ENCODE results near the gene KLF5. TPM values are rescaled to one million over a fixed set of nuclear protein-coding genes. Genes with fewer than 3 reads are reported as not detected.

Gene KLF5
- total RNA-seq, 1 experiment from 2014 or later = 59.2 TPM

DNA sequence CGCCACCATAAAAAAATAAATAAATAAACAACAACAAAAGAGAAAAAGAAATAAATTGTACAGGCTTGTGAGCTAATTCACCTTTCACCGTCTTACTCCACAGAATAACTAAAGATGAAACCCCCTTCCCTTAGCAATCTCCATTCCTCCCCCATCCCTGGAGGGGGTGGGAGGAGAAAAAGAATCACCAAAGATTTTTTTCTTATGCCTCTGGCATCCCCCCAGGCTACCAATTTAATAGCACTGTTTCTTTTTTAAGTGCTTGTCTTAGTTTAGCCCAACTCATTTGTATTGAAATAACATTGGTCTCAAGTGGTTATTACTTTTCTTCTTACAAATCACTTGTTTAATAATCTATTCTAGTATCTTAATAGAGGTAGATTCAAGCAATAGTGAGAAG lies 23.9 kb upstream of the KLF5 start:
- no TSS peak for BruUV-seq (replicated peaks)
- RAD21 ChIA-PET (ENCODE audit: low non-redundant PET in 1 of 2, low total read pairs in 2 of 2, uncharacterized antibody in 2 of 2, unreplicated experiment in 2 of 2) = no interaction called here

More for the DNA sequence above, 23.9 kb upstream of the KLF5 start:
- Histone ChIP-seq H2AFZ (ENCODE audit: low read depth, low read length, poor library complexity, severe bottlenecking) (no peak overlapping the region), H3K4me1 (ENCODE audit: control insufficient read depth in 1 of 2, insufficient read depth in 2 of 2, low read length in 2 of 2) (peaks cover 0 to 7% of the 10 kb centered on the region in 2 experiments; a peak in 3 of 4 replicates), H3K27me3 (ENCODE audit: insufficient read depth, low read length) (no peaks in the 10 kb centered on the region), H3K4me3 (replicated peaks in 1 of 2; ENCODE audit: low read depth in 1 of 2, low read length in 2 of 2) (no peak overlapping the region), H3K9me2 (ENCODE audit: insufficient read depth) (no peaks in the 10 kb centered on the region), H3K27ac (ENCODE audit: low read depth, low read length) (no peak overlapping the region), H4K20me1 (ENCODE audit: insufficient read depth) (no peaks in the 10 kb centered on the region), H3K36me3 (ENCODE audit: control insufficient read depth in 1 of 2, insufficient read depth in 2 of 2, low read length in 2 of 2) (no peaks in the 10 kb centered on the region), H3K4me2 (ENCODE audit: low read length) (no peak overlapping the region), H3K9me3 (ENCODE audit: control insufficient read depth in 1 of 2, insufficient read depth in 1 of 2, low read depth in 1 of 2, low read length in 2 of 2) (no peaks in the 10 kb centered on the region), H3K79me2 (ENCODE audit: insufficient read depth, low read length) (no peaks in the 10 kb centered on the region), H3K9ac (ENCODE audit: low read length) (no peak overlapping the region)
- CTCF ChIA-PET = interaction anchor here (0.9 kb wide), 1 partner anchor 195 kb away, joined by 3 read pairs; no protein-coding TSS in a partner anchor
- no peak for TF ChIP-seq SRF (IDR thresholded peaks at IDR 0.05; ENCODE audit: low read depth)
- TF ChIP-seq CBX3 (IDR thresholded peaks at IDR 0.05; ENCODE audit: low read depth) = no peak
- TF ChIP-seq, protein P1, sequence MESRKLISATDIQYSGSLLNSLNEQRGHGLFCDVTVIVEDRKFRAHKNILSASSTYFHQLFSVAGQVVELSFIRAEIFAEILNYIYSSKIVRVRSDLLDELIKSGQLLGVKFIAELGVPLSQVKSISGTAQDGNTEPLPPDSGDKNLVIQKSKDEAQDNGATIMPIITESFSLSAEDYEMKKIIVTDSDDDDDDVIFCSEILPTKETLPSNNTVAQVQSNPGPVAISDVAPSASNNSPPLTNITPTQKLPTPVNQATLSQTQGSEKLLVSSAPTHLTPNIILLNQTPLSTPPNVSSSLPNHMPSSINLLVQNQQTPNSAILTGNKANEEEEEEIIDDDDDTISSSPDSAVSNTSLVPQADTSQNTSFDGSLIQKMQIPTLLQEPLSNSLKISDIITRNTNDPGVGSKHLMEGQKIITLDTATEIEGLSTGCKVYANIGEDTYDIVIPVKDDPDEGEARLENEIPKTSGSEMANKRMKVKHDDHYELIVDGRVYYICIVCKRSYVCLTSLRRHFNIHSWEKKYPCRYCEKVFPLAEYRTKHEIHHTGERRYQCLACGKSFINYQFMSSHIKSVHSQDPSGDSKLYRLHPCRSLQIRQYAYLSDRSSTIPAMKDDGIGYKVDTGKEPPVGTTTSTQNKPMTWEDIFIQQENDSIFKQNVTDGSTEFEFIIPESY (IDR thresholded peaks at IDR 0.05; ENCODE audit: extremely low read depth, insufficient replicate concordance, low read length) = no peak
- no peak for TF ChIP-seq RAD21 (IDR thresholded peaks at IDR 0.05; ENCODE audit: low read depth)
- TF ChIP-seq, protein P2, sequence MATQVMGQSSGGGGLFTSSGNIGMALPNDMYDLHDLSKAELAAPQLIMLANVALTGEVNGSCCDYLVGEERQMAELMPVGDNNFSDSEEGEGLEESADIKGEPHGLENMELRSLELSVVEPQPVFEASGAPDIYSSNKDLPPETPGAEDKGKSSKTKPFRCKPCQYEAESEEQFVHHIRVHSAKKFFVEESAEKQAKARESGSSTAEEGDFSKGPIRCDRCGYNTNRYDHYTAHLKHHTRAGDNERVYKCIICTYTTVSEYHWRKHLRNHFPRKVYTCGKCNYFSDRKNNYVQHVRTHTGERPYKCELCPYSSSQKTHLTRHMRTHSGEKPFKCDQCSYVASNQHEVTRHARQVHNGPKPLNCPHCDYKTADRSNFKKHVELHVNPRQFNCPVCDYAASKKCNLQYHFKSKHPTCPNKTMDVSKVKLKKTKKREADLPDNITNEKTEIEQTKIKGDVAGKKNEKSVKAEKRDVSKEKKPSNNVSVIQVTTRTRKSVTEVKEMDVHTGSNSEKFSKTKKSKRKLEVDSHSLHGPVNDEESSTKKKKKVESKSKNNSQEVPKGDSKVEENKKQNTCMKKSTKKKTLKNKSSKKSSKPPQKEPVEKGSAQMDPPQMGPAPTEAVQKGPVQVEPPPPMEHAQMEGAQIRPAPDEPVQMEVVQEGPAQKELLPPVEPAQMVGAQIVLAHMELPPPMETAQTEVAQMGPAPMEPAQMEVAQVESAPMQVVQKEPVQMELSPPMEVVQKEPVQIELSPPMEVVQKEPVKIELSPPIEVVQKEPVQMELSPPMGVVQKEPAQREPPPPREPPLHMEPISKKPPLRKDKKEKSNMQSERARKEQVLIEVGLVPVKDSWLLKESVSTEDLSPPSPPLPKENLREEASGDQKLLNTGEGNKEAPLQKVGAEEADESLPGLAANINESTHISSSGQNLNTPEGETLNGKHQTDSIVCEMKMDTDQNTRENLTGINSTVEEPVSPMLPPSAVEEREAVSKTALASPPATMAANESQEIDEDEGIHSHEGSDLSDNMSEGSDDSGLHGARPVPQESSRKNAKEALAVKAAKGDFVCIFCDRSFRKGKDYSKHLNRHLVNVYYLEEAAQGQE (IDR thresholded peaks at IDR 0.05; ENCODE audit: low read depth) = no peak
- intact Hi-C loops (cut with micrococcal nuclease) = no loop called here
- no peak for DNase-seq (ENCODE audit: low read depth, low spot score)
- POLR2A ChIA-PET = no interaction called here
- ATAC-seq = no peak

Measured in HCT116 (cell line).